IMR-90 (cell line): ENCODE measurements around the gene PLIN5. TPM values are rescaled to one million over a fixed set of nuclear protein-coding genes. Genes with fewer than 3 reads are reported as not detected.

Experiments
- ATAC-seq: fragments of 200-7000 bp; cut with Tn5 transposase; 2 replicates; pipeline ENCODE4 v1.9.1; 2020; ENCODE audit warnings: low read depth, mild to moderate bottlenecking, moderate library complexity
- BruUV-seq: library from RNA; stranded (reverse); fragments of 400-500 nt; replicated peaks from 2 replicates; lab custom pipeline; 2021; lab: Mats Ljungman, UMichigan
- CTCF ChIA-PET: fragments of 300-600 bp; formaldehyde crosslinking; extraction: SDS; loops from one replicate; lab custom pipeline; 2021; ENCODE audit warnings: antibody characterized with exemption; lab: Yijun Ruan, JAX
- POLR2A ChIA-PET: fragments of 300-600 bp; sonication (Branson Sonifier 250); formaldehyde crosslinking; loops from one replicate; lab custom pipeline; 2022; ENCODE audit warnings: antibody characterized with exemption; ENCODE audit not compliant: unreplicated experiment; lab: Charles Lee
- DNase-seq: peaks from one replicate; pipeline ENCODE4 v3.0.0; 2013
- H2AFZ ChIP-seq: replicated peaks from 2 replicates; pipeline ENCODE3; 2013; ENCODE audit warnings: low read length, mild to moderate bottlenecking; ENCODE audit not compliant: poor library complexity
- H2AK5ac ChIP-seq: 2 replicates; pipeline ENCODE4 v1.6.1; 2013; ENCODE audit warnings: low read depth, low read length, inconsistent platforms
- H2AK9ac ChIP-seq: replicated peaks from 2 replicates; pipeline ENCODE3; 2013; ENCODE audit warnings: mild to moderate bottlenecking, low read depth, low read length, moderate library complexity; ENCODE audit not compliant: poor library complexity
- H2BK120ac ChIP-seq: 2 replicates; pipeline ENCODE4 v1.6.1; 2013; ENCODE audit warnings: low read depth, low read length, inconsistent platforms
- H2BK15ac ChIP-seq: 3 replicates; pipeline ENCODE4 v1.6.1; 2013; ENCODE audit warnings: low read depth, low read length, inconsistent platforms
- H2BK20ac ChIP-seq: 2 replicates; pipeline ENCODE4 v1.6.1; 2013; ENCODE audit warnings: low read depth, mild to moderate bottlenecking, inconsistent platforms, low read length, moderate library complexity
- H2BK5ac ChIP-seq: 2 replicates; pipeline ENCODE4 v1.6.1; 2013; ENCODE audit warnings: mild to moderate bottlenecking, low read depth, low read length, inconsistent platforms; ENCODE audit not compliant: poor library complexity, severe bottlenecking
- H3K14ac ChIP-seq: replicated peaks from 2 replicates; pipeline ENCODE4 v1.6.1; 2013; ENCODE audit warnings: low read depth, low read length, inconsistent platforms
- H3K18ac ChIP-seq: 2 replicates; pipeline ENCODE4 v1.6.1; 2013; ENCODE audit warnings: low read depth, low read length, control low read depth
- H3K23ac ChIP-seq: 2 replicates; pipeline ENCODE4 v1.6.1; 2013; ENCODE audit warnings: low read depth, low read length, inconsistent platforms
- H3K27ac ChIP-seq: 2 replicates; pipeline ENCODE4 v1.5.1; 2013; ENCODE audit warnings: mild to moderate bottlenecking, control low read depth, low read length; ENCODE audit not compliant: insufficient read depth
- H3K27me3 ChIP-seq: 2 replicates; pipeline ENCODE4 v1.6.1; 2013; ENCODE audit warnings: low read length; ENCODE audit not compliant: control insufficient read depth, insufficient read depth
- H3K36me3 ChIP-seq: 2 replicates; pipeline ENCODE4 v1.6.1; 2013; ENCODE audit warnings: low read length, mixed read lengths; ENCODE audit not compliant: control insufficient read depth, insufficient read depth
- H3K4ac ChIP-seq: 2 replicates; pipeline ENCODE4 v1.6.1; 2013; ENCODE audit warnings: low read depth, low read length, inconsistent platforms
- H3K4me1 ChIP-seq: 2 replicates; pipeline ENCODE4 v1.6.1; 2013; ENCODE audit warnings: low read length, mixed read lengths; ENCODE audit not compliant: control insufficient read depth, insufficient read depth
- H3K4me2 ChIP-seq: 2 replicates; pipeline ENCODE4 v1.6.1; 2013; ENCODE audit warnings: low read depth, mild to moderate bottlenecking, control low read depth, low read length, moderate library complexity
- H3K4me3 ChIP-seq: 2 replicates; pipeline ENCODE4 v1.5.1; 2013; ENCODE audit warnings: low read depth, mild to moderate bottlenecking, control low read depth, low read length, moderate library complexity; ENCODE audit not compliant: insufficient read depth
- H3K56ac ChIP-seq: 2 replicates; pipeline ENCODE4 v1.6.1; 2013; ENCODE audit warnings: low read length, inconsistent platforms; ENCODE audit not compliant: insufficient read depth; ENCODE audit errors: extremely low read depth
- H3K79me1 ChIP-seq, 2 experiments: 2 replicates each; pipeline ENCODE4 v1.6.1; 2013; ENCODE audit warnings: low read length in 2 of 2, inconsistent platforms in 1 of 2, low read depth in 1 of 2
- H3K9ac ChIP-seq: 2 replicates; pipeline ENCODE4 v1.6.1; 2013; ENCODE audit warnings: low read depth, low read length, control low read depth
- H3K9me1 ChIP-seq: 2 replicates; pipeline ENCODE4 v1.6.1; 2013; ENCODE audit warnings: low read length, inconsistent platforms; ENCODE audit not compliant: insufficient read depth
- H3K9me3 ChIP-seq: 2 replicates; pipeline ENCODE4 v1.6.1; 2013; ENCODE audit warnings: low read length; ENCODE audit not compliant: control insufficient read depth, insufficient read depth
- H4K20me1 ChIP-seq: 2 replicates; pipeline ENCODE4 v1.6.1; 2013; ENCODE audit warnings: low read length, inconsistent platforms; ENCODE audit not compliant: insufficient read depth
- H4K5ac ChIP-seq: 2 replicates; pipeline ENCODE4 v1.6.1; 2013; ENCODE audit warnings: mild to moderate bottlenecking, low read depth, low read length, control low read depth
- H4K8ac ChIP-seq, 2 experiments: 2 replicates each; pipeline ENCODE4 v1.6.1; 2013; ENCODE audit warnings: low read depth in 2 of 2, low read length in 2 of 2, control low read depth in 1 of 2, inconsistent platforms in 1 of 2
- H4K91ac ChIP-seq: 2 replicates; pipeline ENCODE4 v1.6.1; 2013; ENCODE audit warnings: low read depth, low read length, inconsistent platforms; ENCODE audit not compliant: insufficient read depth
- MAZ ChIP-seq: IDR thresholded peaks from 2 replicates; pipeline ENCODE4 v1.6.1; 2012; ENCODE audit warnings: low read depth, mild to moderate bottlenecking, low read length, improper control_type of control experiment, moderate library complexity, borderline replicate concordance
- WGBS, 2 experiments: methylation state at CpG; one replicate each; pipeline versions ENCODE4 v1.1.5 to v1.1.7; 2013; ENCODE audit warnings: missing lambda C conversion rate in 2 of 2; ENCODE audit not compliant: insufficient read length in 1 of 2; ENCODE audit errors: extremely low coverage in 2 of 2; 5-methylcytosine and 5-hydroxymethylcytosine counted together
- dilution Hi-C: fragments of 300-500 bp; cut with HindIII; formaldehyde crosslinking; loops from one replicate; pipeline ENCODE4 v1.14.3; 2018; ENCODE audit warnings: low sequenced_read_pairs; ENCODE audit not compliant: unreplicated experiment
- in situ Hi-C: fragments of 300-500 bp; cut with MboI; formaldehyde crosslinking; loops from 3 replicates; pipeline ENCODE4 v1.14.3; 2019; ENCODE audit warnings: low sequenced_read_pairs, inconsistent platforms, mixed read lengths
- intact Hi-C: fragments of 100-400 bp; cut with micrococcal nuclease; formaldehyde crosslinking; loops from 2 replicates; pipeline ENCODE4 v1.10.0; 2022
- polyA plus RNA-seq, 3 experiments: library from polyadenylated mRNA; depleted of rRNA; stranded (reverse); fragments of >200 nt; gene quantifications; 2 replicates each; pipeline ENCODE4 v1.2.3, GENCODE V29; 2012; ENCODE audit warnings: low replicate concordance in 1 of 3
- total RNA-seq: library from RNA; depleted of rRNA; stranded (reverse); fragments of >200 nt; gene quantifications from 2 replicates; pipeline ENCODE4 v1.2.3, GENCODE V29; 2012

PLIN5 gene
- total and polyA plus RNA-seq, 2 of the 4 experiments (the other 2 are of a cell fraction): not detected

DNA sequence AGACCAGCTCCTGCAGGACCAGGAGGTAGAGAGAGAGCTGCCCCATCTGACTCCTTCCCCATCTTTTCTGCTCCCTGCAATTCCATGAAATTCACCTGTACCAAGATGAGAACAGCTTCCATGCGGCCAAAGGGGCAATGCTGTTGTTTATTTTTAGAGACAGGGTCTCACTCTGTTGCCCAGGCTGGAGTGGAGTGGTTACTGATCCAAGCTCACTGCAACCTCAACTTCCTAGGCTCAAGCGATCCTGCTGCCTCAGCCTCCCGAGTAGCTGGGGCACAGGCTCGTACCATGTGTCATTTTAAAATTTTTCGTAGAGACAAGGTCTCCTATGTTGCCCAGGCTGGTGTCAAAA lies 13.2 kb downstream of the PLIN5 start:
- in situ Hi-C loops: no loop called here
- no peak overlapping the region for H2BK15ac ChIP-seq
- H4K8ac ChIP-seq: no peak overlapping the region
- H3K4ac ChIP-seq: no peak overlapping the region
- H4K5ac ChIP-seq: no peak overlapping the region
- intact Hi-C loops: no loop called here
- H4K91ac ChIP-seq: no peak overlapping the region
- no TSS peak for BruUV-seq
- no peak overlapping the region for H3K4me3 ChIP-seq
- H2AK9ac ChIP-seq: no peak overlapping the region
- H4K20me1 ChIP-seq: no peaks in the 10 kb centered on the region
- H3K79me1 ChIP-seq: no peaks in the 10 kb centered on the region
- dilution Hi-C loops: no loop called here
- H2AFZ ChIP-seq: no peak overlapping the region
- H3K9me1 ChIP-seq: no peaks in the 10 kb centered on the region
- no peak overlapping the region for H3K14ac ChIP-seq
- H2BK5ac ChIP-seq: no peak overlapping the region
- peaks cover 9% of the 10 kb centered on the region for H3K4me1 ChIP-seq
- no peak overlapping the region for H3K23ac ChIP-seq
- H3K4me2 ChIP-seq: no peak overlapping the region
- no peaks in the 10 kb centered on the region for H3K9me3 ChIP-seq
- H3K56ac ChIP-seq: no peak overlapping the region
- no peak overlapping the region for H3K27ac ChIP-seq
- peaks cover 10% of the 10 kb centered on the region; the same call in 1 of the 2 replicates for H3K27me3 ChIP-seq
- no peaks in the 10 kb centered on the region for H3K36me3 ChIP-seq
- ChIA-PET POLR2A (no interaction called here), CTCF (no interaction called here)
- no peak for DNase-seq
- no peak overlapping the region for H2BK120ac ChIP-seq
- TF ChIP-seq MAZ: no peak
- no peak for ATAC-seq
- 69% methylated on average over 4 of the region's 5 CpGs; no CpG with 5 or more reads in 1 of the 2 experiments for WGBS, 2 experiments
- no peak overlapping the region for H2AK5ac ChIP-seq
- no peak overlapping the region for H3K9ac ChIP-seq
- H3K18ac ChIP-seq: no peak overlapping the region
- no peak overlapping the region for H2BK20ac ChIP-seq
